ENCODE data around the gene ACD.

DNA sequence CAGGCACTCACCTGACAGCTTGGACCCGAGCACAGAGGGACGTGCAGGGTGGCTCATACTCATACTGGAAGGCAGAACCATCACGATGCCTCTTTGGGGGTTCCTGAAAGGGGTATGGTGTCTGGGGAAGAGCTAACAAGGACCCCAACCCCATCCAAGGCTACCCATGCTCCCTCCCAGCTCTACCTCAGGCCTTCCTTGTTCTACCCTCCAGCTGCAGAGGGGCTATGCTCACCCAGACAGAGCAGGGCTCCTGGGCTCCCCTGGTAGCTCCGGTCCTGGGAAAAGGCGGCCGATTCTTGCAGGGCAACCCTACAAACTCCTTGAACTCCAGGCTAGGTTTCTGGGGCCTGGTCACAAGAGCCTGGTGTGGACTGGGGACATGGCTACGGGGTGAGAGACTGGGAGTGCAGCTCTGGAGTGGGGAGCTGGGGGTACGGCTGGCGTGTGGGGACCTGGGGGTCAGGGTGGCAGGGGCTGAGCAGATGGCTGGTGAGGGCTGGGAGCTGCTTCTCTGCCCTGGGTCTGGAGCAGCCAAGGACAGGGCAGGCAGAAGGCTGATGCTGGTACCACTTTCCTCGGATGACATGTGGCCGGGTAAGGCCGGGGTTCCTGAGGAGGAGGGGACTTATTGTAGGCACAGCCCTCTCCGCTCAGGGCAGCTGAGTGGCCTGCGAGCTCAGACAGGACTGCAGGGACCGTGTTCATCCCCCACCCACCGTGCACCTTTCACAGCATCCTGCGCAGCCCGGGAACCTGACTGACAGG is 2.1 kb downstream of the ACD start:
- TF ChIP-seq CTCF (IDR thresholded peaks at IDR 0.05; ENCODE audit: low read depth, low read length) (no peak), EZH2phosphoT487 (IDR thresholded peaks at IDR 0.05; ENCODE audit: low read depth) (no peak)
